Measurements from ENCODE around the gene BLOC1S2.
"Not testable (repeated sequence)": the region's sequence is repeated elsewhere in the genome, so short reads cannot be mapped to it uniquely, and the experiment has no call there.

Gene BLOC1S2

DNA sequence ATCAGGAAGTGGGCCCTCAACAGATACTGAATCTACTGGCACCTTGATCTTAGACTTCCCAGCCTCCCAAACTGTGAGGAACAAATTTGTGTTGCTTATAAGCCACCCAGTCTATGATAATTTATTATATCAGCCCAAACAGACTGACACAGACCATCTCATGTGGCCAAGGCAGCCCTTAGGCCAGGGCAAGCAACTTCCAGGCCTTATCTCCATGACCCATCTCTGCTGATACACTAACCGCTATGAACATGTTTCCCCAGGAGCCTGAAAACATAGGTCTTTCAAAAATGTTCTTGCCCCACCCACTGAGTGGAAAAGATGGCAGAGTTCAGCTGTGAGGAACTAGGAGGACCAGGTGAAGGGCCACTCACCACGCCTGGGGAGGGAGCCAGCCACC lies 3.2 kb upstream of the BLOC1S2 start:
- no peak for FAIRE-seq

DNA sequence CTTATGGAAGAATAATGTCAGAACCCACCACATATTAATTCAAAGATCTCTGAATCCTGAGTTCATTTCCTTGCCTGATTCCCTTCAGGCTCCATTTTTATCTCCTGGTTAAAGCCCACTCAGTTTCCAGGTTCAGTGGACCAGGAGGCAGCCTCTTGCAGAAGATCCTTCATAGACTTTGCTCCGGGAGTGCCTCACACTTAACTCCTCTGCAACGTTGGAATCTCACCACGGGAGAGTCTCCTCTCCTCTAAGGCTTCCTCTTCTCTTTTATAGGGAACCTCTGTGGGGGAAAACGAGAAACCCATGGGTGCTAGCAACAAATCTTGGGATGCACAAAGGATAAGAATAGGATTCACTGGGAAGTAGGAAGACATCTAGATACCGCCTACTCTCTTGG lies 1.7 kb upstream of the BLOC1S2 start:
- FAIRE-seq = no peak

DNA sequence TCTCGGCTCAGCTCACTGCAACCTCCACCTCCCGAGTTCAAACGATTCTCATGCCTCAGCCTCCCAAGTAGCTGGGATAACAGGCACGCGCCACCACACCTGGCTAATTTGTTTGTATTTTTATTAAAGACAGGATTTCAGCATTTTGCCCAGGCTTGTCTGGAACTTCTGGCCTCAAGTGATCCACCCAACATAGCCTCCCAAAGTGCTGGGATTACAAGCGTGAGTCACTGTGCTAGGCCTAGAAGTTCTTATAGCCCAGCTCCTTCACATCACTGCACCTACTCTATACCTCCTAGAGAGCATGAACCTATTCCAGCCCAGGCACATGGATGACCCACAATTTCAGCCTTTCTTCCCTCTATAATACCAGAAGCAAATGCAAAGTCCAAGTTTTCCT lies 1.3 kb upstream of the BLOC1S2 start:
- FAIRE-seq = no peak

DNA sequence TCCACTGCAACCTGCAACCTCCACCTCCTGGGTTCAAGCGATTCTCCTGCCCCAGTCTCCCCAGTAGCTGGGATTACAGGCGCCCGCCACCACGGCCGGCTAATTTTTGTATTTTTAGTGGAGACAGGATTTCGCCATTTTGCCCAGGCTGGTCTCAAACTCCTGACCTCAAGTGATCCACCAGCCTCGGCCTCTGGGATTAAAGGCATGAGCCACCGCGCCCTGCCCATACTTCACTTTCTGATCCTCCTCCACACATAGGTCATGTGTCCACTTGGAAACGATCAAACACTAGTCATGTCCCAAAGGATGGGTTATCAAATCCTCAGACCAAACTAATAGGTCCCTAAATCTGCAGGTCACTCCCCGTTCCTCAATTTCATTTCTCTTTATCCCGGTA lies 1.2 kb downstream of the BLOC1S2 start:
- FAIRE-seq = not testable (repeated sequence)

DNA sequence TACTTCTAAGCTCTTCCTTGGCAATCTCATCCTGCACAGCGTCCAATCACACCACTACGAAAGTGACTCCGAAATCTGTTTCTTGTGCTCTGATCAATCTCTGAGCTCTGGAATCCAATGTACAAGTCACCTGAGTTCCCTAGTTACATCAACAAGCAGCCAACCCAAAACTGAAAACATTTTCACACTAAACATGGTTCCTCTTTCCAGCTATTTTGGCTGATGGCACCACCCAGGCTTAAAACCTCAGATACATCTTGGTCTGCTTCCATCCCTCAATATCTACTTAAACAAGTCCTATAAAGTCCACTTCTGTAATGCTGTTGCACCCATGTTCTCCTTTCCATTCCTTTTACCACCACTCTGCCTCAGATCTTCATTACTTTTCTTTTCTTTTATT lies 3.6 kb downstream of the BLOC1S2 start:
- FAIRE-seq = no peak

DNA sequence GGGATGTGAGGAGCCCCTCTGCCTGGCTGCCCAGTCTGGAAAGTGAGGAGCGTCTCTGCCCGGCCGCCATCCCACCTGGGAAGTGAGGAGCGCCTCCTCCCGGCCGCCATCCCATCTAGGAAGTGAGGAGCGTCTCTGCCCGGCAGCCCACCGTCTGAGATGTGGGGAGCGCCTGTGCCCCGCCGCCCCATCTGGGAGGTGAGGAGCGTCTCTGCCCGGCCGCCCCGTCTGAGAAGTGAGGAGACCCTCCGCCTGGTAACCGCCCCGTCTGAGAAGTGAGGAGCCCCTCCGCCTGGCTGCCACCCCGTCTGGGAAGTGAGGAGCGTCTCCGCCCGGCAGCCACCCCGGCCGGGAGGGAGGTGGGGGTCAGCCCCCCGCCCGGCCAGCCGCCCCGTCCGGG lies 9.5 kb downstream of the BLOC1S2 start:
- FAIRE-seq = not testable (repeated sequence)

DNA sequence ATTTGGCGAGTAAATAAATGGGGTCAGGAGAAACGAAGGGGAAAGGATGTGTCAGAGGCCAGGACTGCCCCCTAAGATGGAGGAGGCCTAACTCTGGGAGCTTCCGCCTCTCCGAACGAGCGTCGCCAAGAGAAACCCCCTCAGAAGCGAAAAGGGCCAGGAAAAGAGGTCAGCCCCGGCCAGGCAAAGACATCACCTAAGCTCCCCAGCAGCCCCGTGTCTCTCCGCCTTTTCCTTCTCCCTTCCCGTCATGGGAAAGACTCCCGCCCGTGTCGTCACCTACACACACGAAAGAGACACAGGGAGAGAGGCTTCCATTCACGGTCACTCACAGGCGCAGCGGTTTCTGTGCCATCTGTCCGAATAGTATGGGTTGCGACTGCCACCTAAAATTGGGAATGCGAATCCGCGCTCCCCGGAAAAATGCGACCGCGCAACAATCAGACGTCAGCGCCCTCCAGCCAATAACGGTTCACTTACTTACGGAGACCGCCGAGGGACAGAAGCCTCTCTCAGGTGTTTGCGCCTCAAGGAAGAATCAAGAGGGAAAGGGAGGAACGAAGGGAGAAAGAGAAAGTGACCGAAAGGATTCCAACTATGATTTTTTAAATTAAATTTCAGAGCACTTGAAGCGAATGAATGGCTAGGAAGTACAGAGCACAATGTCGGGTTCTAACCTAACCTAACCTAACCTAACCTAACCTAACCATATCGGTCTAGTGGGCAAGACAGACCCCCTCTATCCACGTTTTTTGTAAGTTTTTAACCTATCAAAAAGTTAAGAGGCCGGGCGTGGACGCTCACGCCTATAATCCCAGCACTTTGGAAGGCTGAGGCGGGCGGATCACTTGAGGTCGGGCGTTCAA lies 19.0 kb downstream of the BLOC1S2 start, which contains the start of gene CWF19L1:
Gene CWF19L1, minus strand, starts transcription at position 400 of the 866 bp plus-strand sequence. Its CDS starts 45 bp downstream, at position 355.
- FAIRE-seq = no peak

DNA sequence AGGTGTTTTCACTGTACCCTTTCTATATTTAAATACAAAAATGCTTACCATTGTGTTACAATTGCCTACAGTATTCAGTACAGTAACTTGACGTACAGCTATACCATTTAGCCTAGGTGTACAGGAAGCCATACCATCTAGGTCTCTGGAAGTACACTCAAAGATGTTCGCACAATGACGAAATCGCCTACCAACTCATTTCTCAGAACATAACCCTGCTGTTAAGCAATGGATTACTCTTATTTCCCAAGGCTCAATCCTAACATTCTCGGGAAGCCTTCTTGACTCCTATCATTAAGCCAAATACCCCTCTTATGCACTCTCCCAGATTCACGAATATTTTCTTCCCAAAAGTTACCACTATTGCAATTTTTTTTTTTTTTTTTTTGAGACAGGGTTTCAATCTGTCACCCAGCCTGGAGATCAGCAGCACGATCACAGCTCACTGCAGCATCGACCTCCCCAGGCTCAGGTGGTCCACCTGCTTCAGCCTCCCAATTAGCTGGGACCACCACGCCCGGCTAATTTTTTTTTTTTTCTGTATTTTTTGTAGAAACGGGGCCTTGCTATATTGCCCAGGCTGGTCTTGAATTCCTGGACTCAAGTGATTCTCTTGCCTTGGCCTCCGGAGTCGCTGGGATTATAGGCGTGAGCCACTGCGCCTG lies 20.5 kb downstream of the BLOC1S2 start:
- no peak for FAIRE-seq

DNA sequence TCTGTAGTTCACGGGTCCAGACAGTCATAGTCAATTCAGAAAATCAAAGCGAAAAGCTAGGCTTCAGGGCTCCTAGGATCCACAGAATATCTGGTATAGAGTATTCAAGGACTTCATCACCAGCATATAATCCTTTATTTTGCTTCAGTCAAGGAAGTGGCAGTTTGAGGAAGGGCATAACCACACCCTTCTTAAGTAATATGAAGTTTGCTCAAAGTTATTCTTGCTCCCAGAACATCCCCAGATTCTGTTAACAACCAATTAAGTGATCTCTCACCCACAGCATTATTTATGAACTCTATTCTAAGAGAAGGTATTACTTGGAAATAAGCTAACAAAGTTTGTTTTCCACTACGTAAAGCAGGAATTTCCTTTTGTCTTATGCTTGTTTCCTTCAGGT lies 32.3 kb downstream of the BLOC1S2 start:
- FAIRE-seq = no peak

DNA sequence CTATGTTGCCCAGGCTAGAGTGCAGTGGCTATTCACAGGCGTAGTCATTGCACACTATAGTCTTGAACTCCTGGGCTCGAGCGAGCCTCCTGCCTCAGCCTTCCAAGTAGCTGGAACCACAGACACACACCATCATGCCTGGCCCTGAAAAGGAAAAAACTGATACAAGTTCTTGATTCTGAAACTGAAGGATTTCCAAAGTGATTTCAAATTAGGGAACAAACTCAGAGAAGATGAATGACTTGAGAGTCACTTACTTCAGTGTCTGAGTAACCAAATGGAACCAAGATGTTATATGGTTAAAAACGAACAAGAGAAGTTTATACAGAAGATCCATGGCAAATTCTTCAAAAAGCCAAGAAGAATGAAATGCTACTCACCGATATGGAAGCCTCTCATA lies 33.4 kb downstream of the BLOC1S2 start:
- no peak for FAIRE-seq

DNA sequence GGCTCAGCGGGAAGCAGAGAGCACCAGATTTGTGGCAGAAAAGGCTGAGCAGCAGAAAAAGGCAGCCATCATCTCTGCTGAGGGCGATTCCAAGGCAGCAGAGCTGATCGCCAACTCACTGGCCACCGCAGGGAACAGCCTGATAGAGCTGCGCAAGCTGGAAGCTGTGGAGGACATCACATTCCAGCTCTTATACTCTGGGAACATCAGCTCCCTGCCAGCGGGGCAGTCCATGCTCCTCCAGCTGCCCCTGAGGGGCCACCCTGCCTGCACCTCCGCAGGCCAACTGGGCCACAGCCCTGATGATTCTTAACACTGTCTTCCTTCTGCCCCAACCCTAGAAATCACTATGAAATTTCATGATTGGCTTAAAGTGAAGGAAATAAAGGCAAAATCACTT lies 37.7 kb downstream of the BLOC1S2 start:
- FAIRE-seq = no peak

DNA sequence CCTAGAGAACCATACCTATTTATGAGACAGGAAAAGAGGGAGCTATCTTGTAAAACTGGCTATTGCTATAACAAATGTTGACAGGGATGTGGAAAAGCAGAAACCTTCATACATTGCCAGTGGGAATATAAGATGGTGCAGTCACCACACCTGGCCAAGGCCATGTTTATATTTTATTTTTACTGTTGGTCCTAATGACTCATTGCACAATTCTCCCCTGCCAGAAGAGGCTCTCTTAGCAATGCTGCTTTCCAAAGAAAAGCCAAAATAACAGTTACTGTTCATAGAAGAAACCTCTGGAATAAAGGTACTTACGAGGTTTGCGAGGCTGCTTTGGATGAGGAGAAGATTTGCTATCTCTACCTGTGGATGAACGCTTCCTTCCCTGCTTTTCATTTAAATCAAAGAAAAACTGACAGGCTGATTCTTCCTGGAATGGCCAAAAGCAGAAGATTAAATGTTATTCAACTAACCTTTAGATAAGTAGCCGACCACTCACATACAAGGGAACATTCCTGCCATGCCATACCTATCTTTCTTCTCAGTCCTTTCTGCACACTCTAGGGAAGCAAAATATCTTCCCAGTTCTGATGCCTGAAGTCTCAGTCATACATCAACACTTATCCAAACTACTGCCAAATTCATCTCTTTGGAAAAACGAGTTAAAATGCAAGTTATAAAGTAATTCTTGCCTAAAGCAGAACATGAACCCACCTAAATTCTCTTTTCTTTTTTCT lies 40.8 kb downstream of the BLOC1S2 start:
- no peak for FAIRE-seq

DNA sequence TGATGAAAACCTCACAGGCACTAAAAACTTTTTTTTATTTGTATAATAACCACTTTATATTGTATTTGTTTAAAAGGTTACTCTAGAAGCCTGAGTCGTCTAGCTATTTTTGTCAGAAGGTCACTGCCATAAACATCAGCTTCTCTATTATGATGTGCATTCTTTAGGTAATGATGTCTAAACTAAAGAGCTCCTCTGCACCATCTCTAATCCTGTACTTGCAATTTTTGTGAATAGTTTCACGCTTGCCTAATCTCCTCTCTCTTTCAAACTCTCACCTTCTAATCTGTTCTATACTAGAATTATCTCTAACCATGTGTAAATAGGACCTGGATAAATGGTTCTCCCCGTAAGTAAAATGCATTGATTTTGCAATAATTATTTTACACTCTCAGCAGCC lies 46.6 kb downstream of the BLOC1S2 start:
- no peak for FAIRE-seq

DNA sequence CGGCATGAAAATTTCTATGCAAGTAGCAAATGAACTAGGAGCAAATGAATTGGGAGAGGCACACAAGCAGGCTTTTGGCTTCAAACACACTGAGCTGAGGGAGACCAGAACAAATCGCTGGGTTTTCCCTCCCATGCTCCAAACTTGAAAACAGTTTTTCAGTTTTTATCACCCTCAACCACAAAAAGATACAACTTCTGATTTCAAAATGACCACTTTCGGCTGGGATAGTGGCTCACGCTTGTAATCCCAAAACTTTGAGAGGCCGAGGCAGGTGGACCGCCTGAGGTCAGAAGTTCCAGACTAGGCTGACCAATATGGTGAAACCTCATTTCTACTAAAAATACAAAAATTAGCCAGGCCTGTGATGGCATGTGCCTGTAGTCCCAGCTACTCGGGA lies 48.1 kb downstream of the BLOC1S2 start:
- FAIRE-seq = no peak

DNA sequence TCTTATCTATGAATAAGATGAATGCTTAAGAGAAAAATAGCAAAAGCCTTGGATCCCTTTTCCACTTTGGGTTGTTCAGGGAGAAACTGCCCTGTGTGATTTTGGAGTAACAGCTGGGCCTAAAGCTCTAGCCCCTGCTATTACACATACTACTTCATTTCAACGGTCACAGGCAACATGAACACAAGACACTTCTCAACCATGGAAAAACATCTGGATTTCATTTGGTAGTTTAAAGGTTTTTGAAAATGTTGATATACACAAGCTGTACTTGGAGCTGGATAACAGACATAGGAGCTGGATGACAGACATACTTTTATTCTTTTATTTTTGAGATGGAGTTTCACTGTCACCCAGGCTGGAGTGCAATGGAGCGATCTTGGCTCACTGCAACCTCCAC lies 54.4 kb downstream of the BLOC1S2 start:
- FAIRE-seq = no peak

DNA sequence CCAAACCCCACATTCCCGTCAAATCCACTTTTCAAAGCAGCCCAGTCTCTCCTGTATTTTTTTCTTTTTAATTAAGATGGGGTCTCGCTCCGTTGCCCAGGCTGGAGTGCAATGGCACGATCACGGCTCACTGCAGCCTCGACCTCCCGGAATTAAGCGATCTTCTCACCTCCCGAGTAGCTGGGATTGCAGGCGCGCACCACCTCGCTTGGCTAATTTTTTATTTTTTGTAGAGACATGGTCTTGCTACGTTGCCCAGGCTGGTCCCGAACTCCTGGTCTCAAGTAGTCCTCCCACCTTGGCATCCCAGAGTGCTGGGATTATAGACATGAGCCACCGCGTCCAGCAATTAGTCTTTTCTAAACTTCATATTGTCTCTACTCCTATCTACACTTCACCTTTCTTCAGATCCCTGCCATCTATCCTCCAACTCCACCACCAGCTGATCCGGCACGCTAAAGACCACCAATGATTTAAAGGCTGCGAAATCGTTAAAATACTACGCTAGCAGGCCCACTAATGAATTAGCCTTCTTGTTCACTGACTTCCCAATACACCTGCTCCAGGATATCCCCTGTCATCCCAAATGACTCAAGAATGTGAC lies 56.6 kb downstream of the BLOC1S2 start:
- FAIRE-seq = no peak

DNA sequence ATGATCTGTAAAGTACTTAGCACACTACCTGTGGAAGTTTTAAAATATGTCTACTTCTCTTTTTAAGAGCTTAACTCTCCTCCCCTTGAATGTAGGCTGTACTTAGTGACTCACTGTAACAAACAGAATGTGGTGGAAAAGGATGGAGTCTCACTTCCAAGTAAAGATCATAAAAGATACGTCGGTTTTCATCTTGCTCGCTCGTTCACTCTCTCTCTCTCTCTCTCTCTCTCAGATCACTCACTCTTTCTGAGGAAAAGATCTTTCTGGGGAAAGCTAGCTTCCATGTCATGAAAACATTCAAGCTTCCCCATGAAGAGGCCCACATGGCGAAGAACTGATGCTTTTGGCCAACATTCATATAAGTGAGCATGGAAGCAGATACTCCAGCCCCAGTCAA lies 62.6 kb downstream of the BLOC1S2 start:
- FAIRE-seq = no peak
